ENCODE results near the gene CPAMD8. TPM values are rescaled to one million over a fixed set of nuclear protein-coding genes. Genes with fewer than 3 reads are reported as not detected.

Gene CPAMD8
- total and polyA plus RNA-seq, 10 of the 15 experiments (the other 5 are each of a cell fraction or from before 2014, with no cell fraction given), result 0.12 to 0.97 (median 0.25) TPM; not detected in 3

DNA sequence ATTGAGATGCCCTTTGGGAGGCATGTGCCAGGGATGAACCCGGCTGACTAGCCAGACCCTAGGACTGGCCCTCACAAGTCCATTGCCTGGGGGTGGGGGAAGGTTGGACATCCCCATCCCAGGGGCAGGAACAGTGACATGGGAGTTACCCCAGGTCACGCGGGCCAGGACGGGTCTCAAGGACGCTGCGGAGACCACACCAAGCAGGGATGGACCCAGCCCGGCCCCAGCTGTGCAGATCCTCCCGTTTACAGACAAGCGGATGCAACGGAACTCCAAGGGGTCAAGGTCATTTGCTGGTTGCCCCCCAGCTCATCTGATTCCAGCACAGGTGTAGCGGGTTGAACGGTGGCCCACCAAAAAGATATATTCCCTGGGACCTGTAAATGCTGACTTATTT is 117.9 kb downstream of the CPAMD8 start:
- Histone ChIP-seq H3K4me1 (ENCODE audit: control insufficient read depth, insufficient read depth, low read length) (no peaks in the 10 kb centered on the region), H3K27ac (ENCODE audit: control insufficient read depth, insufficient read depth) (no peak overlapping the region), H3K27me3 (replicated peaks in 1 of 2; ENCODE audit: control insufficient read depth in 2 of 2, insufficient read depth in 2 of 2, low read length in 1 of 2) (no peaks in the 10 kb centered on the region), H3K4me3 (no peak overlapping the region), H3K79me2 (ENCODE audit: control insufficient read depth, insufficient read depth, low read length) (no peaks in the 10 kb centered on the region), H3K36me3 (ENCODE audit: control insufficient read depth in 2 of 2, insufficient read depth in 2 of 2, low read length in 1 of 2) (no peaks in the 10 kb centered on the region), H4K20me1 (ENCODE audit: control insufficient read depth, insufficient read depth) (no peaks in the 10 kb centered on the region), H3K9me3 (replicated peaks; ENCODE audit: control insufficient read depth, insufficient read depth, low read length) (peaks cover 6% of the 10 kb centered on the region; the same call in 2 of the 3 replicates), H3K4me2 (ENCODE audit: control insufficient read depth, insufficient read depth) (no peak overlapping the region), H2AFZ (ENCODE audit: control insufficient read depth, low read depth, low read length) (no peak overlapping the region), H3K9ac (ENCODE audit: control insufficient read depth, insufficient read depth, low read length) (no peak overlapping the region)
- TF ChIP-seq RAD51 (IDR thresholded peaks at IDR 0.05), result no peak
- no peak for TF ChIP-seq SREBF2 (IDR thresholded peaks at IDR 0.05; ENCODE audit: low read length)
- no peak for TF ChIP-seq TCF3 (IDR thresholded peaks at IDR 0.05; ENCODE audit: borderline replicate concordance, insufficient read depth, low read depth, low read length)
- TF ChIP-seq YY1 (IDR thresholded peaks at IDR 0.05; ENCODE audit: low read depth, low read length), result no peak
- TF ChIP-seq GABPA (IDR thresholded peaks at IDR 0.05; ENCODE audit: low read depth), result no peak
- no peak for TF ChIP-seq MXI1 (IDR thresholded peaks at IDR 0.05; ENCODE audit: low read depth, low read length)
- TF ChIP-seq ATF2 (IDR thresholded peaks at IDR 0.05; ENCODE audit: low read length), result no peak
- no peak for TF ChIP-seq SIX5 (IDR thresholded peaks at IDR 0.05; ENCODE audit: low read depth, low read length, severe bottlenecking)
- no peak for TF ChIP-seq BHLHE40 (IDR thresholded peaks at IDR 0.05; ENCODE audit: borderline replicate concordance in 1 of 2, low read depth in 2 of 2, low read length in 1 of 2)
- TF ChIP-seq TAF1 (IDR thresholded peaks at IDR 0.05; ENCODE audit: borderline replicate concordance, low read depth, low read length), result no peak
- no peak for TF ChIP-seq CBX3 (IDR thresholded peaks at IDR 0.05; ENCODE audit: borderline replicate concordance, low read depth)
- TF ChIP-seq RAD21 (IDR thresholded peaks at IDR 0.05; ENCODE audit: insufficient read depth, low read depth, low read length), result no peak
- TF ChIP-seq E2F4 (IDR thresholded peaks at IDR 0.05; ENCODE audit: low read depth, low read length), result no peak
- no peak for TF ChIP-seq SREBF1 (IDR thresholded peaks at IDR 0.05; ENCODE audit: low read length)
- TF ChIP-seq PML (IDR thresholded peaks at IDR 0.05; ENCODE audit: low read length), result no peak
- WGBS (ENCODE audit: insufficient coverage, insufficient replicate concordance, low lambda C conversion rate, missing lambda C conversion rate), result 70% methylated on average over 12 of the region's 12 CpGs
- ChIA-PET SMC1A (ENCODE audit: uncharacterized antibody, unreplicated experiment) (no interaction called here), RAD21 (ENCODE audit: unreplicated experiment) (no interaction called here), POLR2A (no interaction called here), CTCF (interaction anchor here (0.9 to 1.0 kb wide), 2 partner anchors 82 to 129 kb away, joined by 3 to 4 read pairs; no protein-coding TSS in a partner anchor)
- no peak for DNase-seq (ENCODE audit: low read depth, low spot score)
- FAIRE-seq, result no peak
- in situ Hi-C loops (cut with MboI), result no loop called here
- no peak for ATAC-seq
- BruUV-seq (replicated peaks), result no TSS peak
- intact Hi-C loops (cut with micrococcal nuclease; ENCODE audit: unreplicated experiment), result no loop called here

All from GM12878 (cell line).